Measurements from ENCODE around the gene PARD3B. TPM values are rescaled to one million over a fixed set of nuclear protein-coding genes. Genes with fewer than 3 reads are reported as not detected.

PARD3B gene
- total RNA-seq, 1 donor = 53.1 TPM

GRCh38 chr2:205441524-205441923 lies 896.2 kb downstream of the PARD3B start:
- no peak for DNase-seq (ENCODE audit: low read depth)
- no peak for TF ChIP-seq CTCF (IDR thresholded peaks at IDR 0.05; ENCODE audit: insufficient read depth, low read depth, low read length)

GRCh38 chr2:205448189-205448588 lies 902.9 kb downstream of the PARD3B start:
- DNase-seq (ENCODE audit: low read depth) = no peak
- no peak overlapping the region for H3K4me3 ChIP-seq (ENCODE audit: low read depth, low read length)
- no peak for TF ChIP-seq CTCF (IDR thresholded peaks at IDR 0.05; ENCODE audit: insufficient read depth, low read depth, low read length)

More at GRCh38 chr2:205441524-205441923, 896.2 kb downstream of the PARD3B start:
- H3K4me3 ChIP-seq (ENCODE audit: low read depth, low read length) = no peak overlapping the region

- no peak overlapping the region for H3K4me3 ChIP-seq (ENCODE audit: low read depth, low read length)
- DNase-seq (ENCODE audit: low read depth) = no peak
- no peak for TF ChIP-seq CTCF (IDR thresholded peaks at IDR 0.05; ENCODE audit: insufficient read depth, low read depth, low read length)
Measured at GRCh38 chr2:205451901-205452512, 906.7 kb downstream of the PARD3B start.

GRCh38 chr2:205453202-205453601 lies 907.9 kb downstream of the PARD3B start:
- no peak for DNase-seq (ENCODE audit: low read depth)
- no peak for TF ChIP-seq CTCF (IDR thresholded peaks at IDR 0.05; ENCODE audit: insufficient read depth, low read depth, low read length)

GRCh38 chr2:205456682-205457081 lies 911.4 kb downstream of the PARD3B start:
- TF ChIP-seq CTCF (IDR thresholded peaks at IDR 0.05; ENCODE audit: insufficient read depth, low read depth, low read length) = no peak
- no peak overlapping the region for H3K4me3 ChIP-seq (ENCODE audit: low read depth, low read length)

More at GRCh38 chr2:205453202-205453601, 907.9 kb downstream of the PARD3B start:
- H3K4me3 ChIP-seq (ENCODE audit: low read depth, low read length) = no peak overlapping the region

GRCh38 chr2:205460217-205460616 lies 914.9 kb downstream of the PARD3B start:
- no peak for DNase-seq (ENCODE audit: low read depth)
- H3K4me3 ChIP-seq (ENCODE audit: low read depth, low read length) = no peak overlapping the region
- TF ChIP-seq CTCF (IDR thresholded peaks at IDR 0.05; ENCODE audit: insufficient read depth, low read depth, low read length) = no peak

More at GRCh38 chr2:205456682-205457081, 911.4 kb downstream of the PARD3B start:
- DNase-seq (ENCODE audit: low read depth) = no peak

GRCh38 chr2:205461169-205461568 lies 915.9 kb downstream of the PARD3B start:
- no peak overlapping the region for H3K4me3 ChIP-seq (ENCODE audit: low read depth, low read length)
- no peak for TF ChIP-seq CTCF (IDR thresholded peaks at IDR 0.05; ENCODE audit: insufficient read depth, low read depth, low read length)
- DNase-seq (ENCODE audit: low read depth) = no peak
